GM12878 (cell line): ENCODE measurements around the gene GRIK5. TPM values are rescaled to one million over a fixed set of nuclear protein-coding genes. Genes with fewer than 3 reads are reported as not detected.
A peak's percentile ranks its signal among the peaks of the same experiment; 100 is the strongest.

Experiments used
- ATF7 ChIP-seq: fragments of 450-650 bp; IDR thresholded peaks from 2 replicates; pipeline ENCODE4 v1.6.1; 2016; ENCODE audit warnings: low read depth, mild to moderate bottlenecking
- CREB1 ChIP-seq: IDR thresholded peaks from 2 replicates; pipeline ENCODE4 v1.6.1; 2012; ENCODE audit warnings: low read depth, mild to moderate bottlenecking, inconsistent platforms
- CREM ChIP-seq: IDR thresholded peaks from 2 replicates; pipeline ENCODE4 v1.6.1; 2014; ENCODE audit warnings: antibody characterized with exemption, low read depth
- CUX1 ChIP-seq: IDR thresholded peaks from 2 replicates; pipeline ENCODE4 v1.6.1; 2012; ENCODE audit warnings: improper control_type of control experiment, low read depth, low read length; ENCODE audit not compliant: insufficient replicate concordance
- EED ChIP-seq: sonication (generic); IDR thresholded peaks from 2 replicates; pipeline ENCODE4 v1.6.1; 2016; ENCODE audit warnings: antibody characterized with exemption, low read depth
- FOS ChIP-seq: IDR thresholded peaks from 3 replicates; pipeline ENCODE4 v1.6.1; 2011; ENCODE audit warnings: borderline replicate concordance; ENCODE audit not compliant: insufficient read length; ENCODE audit errors: extremely low read depth
- GATAD2B ChIP-seq: fragments of 450-650 bp; conservative IDR thresholded peaks from 2 replicates; pipeline ENCODE4 v1.6.1; 2017; ENCODE audit warnings: low read depth, mild to moderate bottlenecking, moderate library complexity
- KLF5 ChIP-seq: fragments of 450-650 bp; IDR thresholded peaks from 2 replicates; pipeline ENCODE4 v1.6.1; 2014; ENCODE audit warnings: mild to moderate bottlenecking; ENCODE audit not compliant: partially characterized antibody
- MAX ChIP-seq: IDR thresholded peaks from 2 replicates; pipeline ENCODE4 v1.6.1; 2012; ENCODE audit warnings: low read depth, low read length, improper control_type of control experiment
- MXI1 ChIP-seq: fragments of 150-350 bp; IDR thresholded peaks from 2 replicates; pipeline ENCODE4 v1.6.1; 2011; ENCODE audit warnings: low read depth, mild to moderate bottlenecking, inconsistent platforms, low read length, improper control_type of control experiment
- NBN ChIP-seq: fragments of 450-650 bp; IDR thresholded peaks from 2 replicates; pipeline ENCODE4 v1.6.1; 2016
- NFYA ChIP-seq: IDR thresholded peaks from 2 replicates; pipeline ENCODE4 v1.6.1; 2011; ENCODE audit warnings: low read depth, mild to moderate bottlenecking, low read length, improper control_type of control experiment, borderline replicate concordance
- NR2F1 ChIP-seq: fragments of 450-650 bp; conservative IDR thresholded peaks from 2 replicates; pipeline ENCODE4 v1.6.1; 2017; ENCODE audit warnings: mild to moderate bottlenecking
- PBX3 ChIP-seq: IDR thresholded peaks from 2 replicates; pipeline ENCODE4 v1.6.1; 2011; ENCODE audit warnings: mild to moderate bottlenecking, low read depth, low read length, moderate library complexity; ENCODE audit not compliant: insufficient replicate concordance
- POLR2AphosphoS5 ChIP-seq: IDR thresholded peaks from 2 replicates; pipeline ENCODE4 v1.6.1; 2011; ENCODE audit warnings: mild to moderate bottlenecking, low read length, inconsistent platforms
- RELA ChIP-seq: fragments of 450-650 bp; IDR thresholded peaks from 2 replicates; pipeline ENCODE4 v1.8.0; 2014; ENCODE audit warnings: borderline replicate concordance; ENCODE audit not compliant: partially characterized antibody
- RFX5 ChIP-seq: IDR thresholded peaks from 2 replicates; pipeline ENCODE4 v1.6.1; 2011; ENCODE audit warnings: low read depth, low read length, improper control_type of control experiment
- RUNX3 ChIP-seq: IDR thresholded peaks from 2 replicates; pipeline ENCODE4 v1.6.1; 2012; ENCODE audit warnings: low read length, inconsistent platforms
- SIN3A ChIP-seq: IDR thresholded peaks from 2 replicates; pipeline ENCODE4 v1.6.1; 2012; ENCODE audit warnings: low read depth, low read length, improper control_type of control experiment
- SMAD5 ChIP-seq: IDR thresholded peaks from 2 replicates; pipeline ENCODE4 v1.6.1; 2016; ENCODE audit warnings: antibody characterized with exemption, low read depth
- SMARCA5 ChIP-seq: fragments of 450-650 bp; IDR thresholded peaks from 2 replicates; pipeline ENCODE4 v1.6.1; 2017; ENCODE audit warnings: mild to moderate bottlenecking
- SP1 ChIP-seq: IDR thresholded peaks from one replicate; pipeline ENCODE4 v1.6.1; 2011; ENCODE audit warnings: low read depth, low read length
- TCF3 ChIP-seq: IDR thresholded peaks from 2 replicates; pipeline ENCODE4 v1.6.1; 2012; ENCODE audit warnings: low read depth, mild to moderate bottlenecking, low read length, borderline replicate concordance; ENCODE audit not compliant: insufficient read depth
- YBX1 ChIP-seq: fragments of 450-650 bp; IDR thresholded peaks from 2 replicates; pipeline ENCODE4 v1.6.1; 2016; ENCODE audit warnings: antibody characterized with exemption
- YY1 ChIP-seq: IDR thresholded peaks from 2 replicates; pipeline ENCODE4 v1.6.1; 2011; ENCODE audit warnings: low read depth, mild to moderate bottlenecking, low read length
- ZSCAN29 ChIP-seq: fragments of 450-650 bp; IDR thresholded peaks from 2 replicates; pipeline ENCODE4 v1.6.1; 2017; ENCODE audit warnings: mild to moderate bottlenecking, moderate library complexity
- polyA plus RNA-seq, 11 experiments: library from polyadenylated mRNA; depleted of rRNA in 4 of 11; unstranded in 6 of 11; stranded (reverse) in 5 of 11; fragments of >200 nt; fragmentation: Nextera tagmentation in 4 of 11; fragmentation: Illumina TruSeq in 1 of 11; extraction: Ambion mirVana in 4 of 11; extraction: Trizol in 1 of 11; gene quantifications; 1 replicate in 1 of 11; 2 replicates in 10 of 11; pipeline versions ENCODE4 v1.2.1 to v1.2.3, GENCODE V29; 2011 to 2016; ENCODE audit warnings: inconsistent platforms in 2 of 11, missing spikeins in 2 of 11, low read depth in 1 of 11
- total RNA-seq, 4 experiments: library from RNA; depleted of rRNA in 3 of 4; stranded (reverse); fragments of >200 nt in 3 of 4; fragmentation: Illumina TruSeq in 1 of 4; extraction: Trizol in 1 of 4; gene quantifications; 2 replicates each; pipeline versions ENCODE4 v1.2.1 to v1.2.3, GENCODE V29; 2013 to 2021

Gene GRIK5
- total and polyA plus RNA-seq, 10 of the 15 experiments (the other 5 are each of a cell fraction or from before 2014, with no cell fraction given), result 0.03 to 0.23 (median 0.07) TPM; not detected in 3

- TF ChIP-seq ATF7, result peak; percentile 91
- TF ChIP-seq ZSCAN29, result 0 out of 2 replicates have a peak, but pooled peaks have one; percentile 35
- 0 out of 2 replicates have a peak, but pooled peaks have one; percentile 61 for TF ChIP-seq GATAD2B
- TF ChIP-seq CREB1, result peak; percentile 79; the same call in 1 of the 2 replicates
- TF ChIP-seq SP1, result peak; percentile 99
- 0 out of 2 replicates have a peak, but pooled peaks have one; percentile 2 for TF ChIP-seq MAX
- TF ChIP-seq TCF3, result peak; percentile 53
- TF ChIP-seq SMARCA5, result no peak; the same call in 1 of the 2 replicates
- TF ChIP-seq SIN3A, result peak; percentile 42; the same call in 1 of the 2 replicates
- peak; percentile 52; the same call in 1 of the 2 replicates for TF ChIP-seq NFYA
- TF ChIP-seq YBX1, result no peak
- TF ChIP-seq CUX1, result no peak
- TF ChIP-seq CREM, result peak; percentile 72
- peak; percentile 95 for TF ChIP-seq FOS
- no peak; the same call in 1 of the 2 replicates for TF ChIP-seq EED
- peak; percentile 65; the same call in 1 of the 2 replicates for TF ChIP-seq NR2F1
- peak; percentile 87 for TF ChIP-seq POLR2AphosphoS5
- TF ChIP-seq RUNX3, result peak; percentile 64
- TF ChIP-seq PBX3, result no peak
- TF ChIP-seq YY1, result peak; percentile 98
- peak; percentile 97 for TF ChIP-seq RFX5
- TF ChIP-seq SMAD5, result peak; percentile 95
- peak; percentile 72 for TF ChIP-seq RELA
- peak; percentile 93 for TF ChIP-seq NBN
- TF ChIP-seq MXI1, result peak; percentile 90; the same call in 1 of the 2 replicates
- TF ChIP-seq KLF5, result no peak
Measured at GRCh38 chr19:42075616-42076379, 5.8 kb upstream of the GRIK5 start, which contains the start of gene ZNF574 (continued).
